A549 (cell line): ENCODE data around the gene COL24A1. TPM values are rescaled to one million over a fixed set of nuclear protein-coding genes. Genes with fewer than 3 reads are reported as not detected.
A peak's percentile ranks its signal among the peaks of the same experiment; 100 is the strongest.
"Not testable (repeated sequence)": the region's sequence is repeated elsewhere in the genome, so short reads cannot be mapped to it uniquely, and the experiment has no call there.

ENCODE experiments used
- ATAC-seq, 2 experiments: fragments of 200-7000 bp in 1 of 2; fragments of >200 bp in 1 of 2; cut with Nextera tagmentation in 1 of 2; cut with Tn5 transposase in 1 of 2; 3 replicates each; pipeline versions ENCODE4 v1.8.0 to v1.9.1; 2018 to 2020; ENCODE audit warnings: mild to moderate bottlenecking in 1 of 2, moderate library complexity in 1 of 2
- CTCF ChIA-PET: fragments of 300-600 bp; sonication (Branson Sonifier 250); formaldehyde crosslinking; extraction: SDS; loops from one replicate; lab custom pipeline; 2021; ENCODE audit warnings: antibody characterized with exemption, inconsistent platforms; lab: Yijun Ruan, JAX
- POLR2A ChIA-PET: fragments of 350-600 bp; formaldehyde crosslinking; extraction: SDS; loops from one replicate; lab custom pipeline; 2021; ENCODE audit warnings: antibody characterized with exemption, inconsistent platforms; lab: Yijun Ruan, JAX
- DNase-seq, 2 experiments: peaks; one replicate each; pipeline versions ENCODE4 v3.0.0 to v3.0.0-alpha.2; 2011 to 2016; ENCODE audit warnings: low read depth in 1 of 2, low spot score in 1 of 2
- FAIRE-seq: peaks from 2 replicates; lab custom pipeline; 2011; peaks lifted over from hg19 to GRCh38; lab: Jason Lieb, UNC
- H3K27ac ChIP-seq, 2 experiments: fragments of >200 bp; sonication (Bioruptor Twin); formaldehyde crosslinking; 3 replicates each; pipeline ENCODE4 v1.5.1; 2016 to 2017
- H3K4me1 ChIP-seq: fragments of >200 bp; sonication (Bioruptor Twin); formaldehyde crosslinking; 3 replicates; pipeline ENCODE4 v1.6.1; 2016
- H3K4me2 ChIP-seq: fragments of >200 bp; sonication (Bioruptor Twin); formaldehyde crosslinking; 3 replicates; pipeline ENCODE4 v1.6.1; 2016
- H3K4me3 ChIP-seq: fragments of >200 bp; sonication (Bioruptor Twin); formaldehyde crosslinking; 3 replicates; pipeline ENCODE4 v1.5.1; 2016
- H3K9me3 ChIP-seq: fragments of >200 bp; sonication (Bioruptor Twin); formaldehyde crosslinking; 3 replicates; pipeline ENCODE4 v1.6.1; 2016
- BHLHE40 ChIP-seq: IDR thresholded peaks from 2 replicates; pipeline ENCODE4 v1.6.1; 2012; ENCODE audit warnings: low read depth, low read length, inconsistent platforms
- CBX8 ChIP-seq: fragments of 200-600 bp; sonication (generic); IDR thresholded peaks from 2 replicates; pipeline ENCODE4 v1.6.1; 2016
- CEBPB ChIP-seq, 2 experiments: fragments of >200 bp in 1 of 2; sonication (Bioruptor Twin) in 1 of 2; formaldehyde crosslinking in 1 of 2; IDR thresholded peaks; 2 replicates each; pipeline ENCODE4 v1.6.1; 2012 to 2016
- CHD2 ChIP-seq: fragments of 150-350 bp; IDR thresholded peaks from 2 replicates; pipeline ENCODE4 v1.6.1; 2014; ENCODE audit warnings: low read length; ENCODE audit not compliant: partially characterized antibody
- CHD4 ChIP-seq: fragments of 200-600 bp; sonication (generic); IDR thresholded peaks from 2 replicates; pipeline ENCODE4 v1.6.1; 2016; ENCODE audit warnings: antibody characterized with exemption, mild to moderate bottlenecking, borderline replicate concordance
- FOSB ChIP-seq: fragments of 250-450 bp; sonication (Bioruptor Pico); IDR thresholded peaks from 2 replicates; pipeline ENCODE4 v1.5.0; 2020; ENCODE audit warnings: mild to moderate bottlenecking, moderate library complexity
- GATA3 ChIP-seq: IDR thresholded peaks from 2 replicates; pipeline ENCODE4 v1.6.1; 2012; ENCODE audit warnings: borderline replicate concordance
- HOXA7 ChIP-seq: fragments of 250-450 bp; sonication (Bioruptor Pico); IDR thresholded peaks from 2 replicates; pipeline ENCODE4 v1.5.0; 2020; ENCODE audit warnings: mild to moderate bottlenecking, moderate library complexity
- HOXB5 ChIP-seq: fragments of 250-450 bp; sonication (Bioruptor Pico); IDR thresholded peaks from 2 replicates; pipeline ENCODE4 v1.5.0; 2020; ENCODE audit warnings: mild to moderate bottlenecking, moderate library complexity
- JUN ChIP-seq, 2 experiments: fragments of >200 bp; sonication (Bioruptor Twin); formaldehyde crosslinking; IDR thresholded peaks; 2 replicates in 1 of 2; 3 replicates in 1 of 2; pipeline ENCODE4 v1.6.1; 2016 to 2017
- MAFK ChIP-seq: fragments of 450-650 bp; IDR thresholded peaks from 2 replicates; pipeline ENCODE4 v1.6.1; 2014; ENCODE audit not compliant: partially characterized antibody
- NFE2L2 ChIP-seq: fragments of 150-350 bp; conservative IDR thresholded peaks from 2 replicates; pipeline ENCODE4 v1.6.1; 2014; ENCODE audit warnings: low read length
- PHF8 ChIP-seq: fragments of 200-600 bp; sonication (generic); IDR thresholded peaks from 2 replicates; pipeline ENCODE4 v1.6.1; 2016; ENCODE audit warnings: low read depth, mild to moderate bottlenecking, antibody characterized with exemption, moderate library complexity, borderline replicate concordance
- POLR2A ChIP-seq: IDR thresholded peaks from 2 replicates; pipeline ENCODE4 v1.6.1; 2012; ENCODE audit warnings: mild to moderate bottlenecking, low read length
- POLR2AphosphoS2 ChIP-seq: conservative IDR thresholded peaks from 2 replicates; pipeline ENCODE4 v1.6.1; 2012; ENCODE audit warnings: low read length, improper control_type of control experiment, inconsistent platforms
- RARB ChIP-seq: fragments of 250-450 bp; sonication (Bioruptor Pico); IDR thresholded peaks from 2 replicates; pipeline ENCODE4 v1.8.0; 2021; ENCODE audit warnings: mild to moderate bottlenecking, moderate library complexity
- RNF2 ChIP-seq: fragments of 200-600 bp; sonication (generic); IDR thresholded peaks from 2 replicates; pipeline ENCODE4 v1.6.1; 2016; ENCODE audit warnings: low read depth, mild to moderate bottlenecking, antibody characterized with exemption, moderate library complexity, borderline replicate concordance
- TFCP2L1 ChIP-seq: fragments of 250-450 bp; sonication (Bioruptor Pico); IDR thresholded peaks from 2 replicates; pipeline ENCODE4 v1.5.0; 2021; ENCODE audit warnings: mild to moderate bottlenecking
- WGBS: methylation state at CpG from one replicate; pipeline ENCODE4 v1.1.6; 2017; ENCODE audit errors: missing lambda C conversion rate; 5-methylcytosine and 5-hydroxymethylcytosine counted together
- polyA plus RNA-seq, 4 experiments: library from polyadenylated mRNA; depleted of rRNA in 3 of 4; stranded (reverse); fragments of >200 nt; fragmentation: RNase III in 1 of 4; extraction: RNeasy Plus Mini Kit Qiagen cat#74134 plus additional on column Dnase treatment in 1 of 4; gene quantifications; 2 replicates in 3 of 4; 3 replicates in 1 of 4; pipeline ENCODE4 v1.2.3, GENCODE V29; 2011 to 2017
- TF ChIP-seq, protein P1 (sequence below): IDR thresholded peaks from 2 replicates; pipeline ENCODE4 v1.6.1; 2012
- TF ChIP-seq, protein P2 (sequence below): fragments of >200 bp; sonication (Bioruptor Twin); formaldehyde crosslinking; IDR thresholded peaks from 2 replicates; pipeline ENCODE4 v1.6.1; 2016
- TF ChIP-seq, protein P3 (sequence below): fragments of 200-600 bp; sonication (generic); IDR thresholded peaks from 2 replicates; pipeline ENCODE4 v1.6.1; 2016; ENCODE audit warnings: antibody characterized with exemption, mild to moderate bottlenecking, moderate library complexity
- TF ChIP-seq, protein P4 (sequence below): fragments of 450-650 bp; IDR thresholded peaks from 2 replicates; pipeline ENCODE4 v1.6.1; 2014; ENCODE audit warnings: antibody characterized with exemption
- TF ChIP-seq, protein P5 (sequence below): fragments of 250-450 bp; sonication (Bioruptor Pico); IDR thresholded peaks from 2 replicates; pipeline ENCODE4 v1.5.0; 2020; ENCODE audit warnings: low read depth, mild to moderate bottlenecking, moderate library complexity
- TF ChIP-seq, protein P6 (sequence below): fragments of >200 bp; sonication (Bioruptor Twin); formaldehyde crosslinking; IDR thresholded peaks from 3 replicates; pipeline ENCODE4 v1.6.1; 2016

The COL24A1 gene
- polyA plus RNA-seq, 2 of the 4 experiments (the other 2 are of a cell fraction) = 0.03 to 0.13 TPM

DNA sequence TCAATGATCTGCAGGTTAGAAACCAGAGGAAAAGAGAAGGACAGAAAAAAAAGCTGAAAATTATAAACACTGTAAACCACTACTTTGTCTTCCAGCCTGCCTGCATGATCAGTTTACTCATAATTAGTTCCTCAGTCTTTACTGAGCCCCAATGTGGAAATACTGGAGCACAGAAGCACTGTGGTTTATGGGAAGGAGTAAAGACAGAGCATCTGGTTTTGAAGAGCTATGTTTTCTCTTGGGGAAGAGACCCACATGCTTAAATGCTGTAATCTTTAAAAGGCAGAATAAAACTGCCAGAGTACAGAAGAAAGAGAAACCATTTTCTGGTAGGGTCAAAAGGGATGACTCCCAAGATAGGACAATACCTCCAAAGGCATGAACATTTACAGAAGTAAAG is 289.4 kb downstream of the COL24A1 start:
- no peak overlapping the region for H3K27ac ChIP-seq
- no peak for ATAC-seq
- no peak overlapping the region for H3K4me3 ChIP-seq
- FAIRE-seq = no peak
- H3K4me2 ChIP-seq = no peak overlapping the region
- H3K9me3 ChIP-seq = no peaks in the 10 kb centered on the region
- ChIA-PET POLR2A (no interaction called here), CTCF (no interaction called here)
- TF ChIP-seq, protein P1, sequence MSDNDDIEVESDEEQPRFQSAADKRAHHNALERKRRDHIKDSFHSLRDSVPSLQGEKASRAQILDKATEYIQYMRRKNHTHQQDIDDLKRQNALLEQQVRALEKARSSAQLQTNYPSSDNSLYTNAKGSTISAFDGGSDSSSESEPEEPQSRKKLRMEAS = no peak
- no peak for TF ChIP-seq POLR2A
- no peak for TF ChIP-seq MAFK
- no peak for TF ChIP-seq HOXA7
- TF ChIP-seq, protein P2, sequence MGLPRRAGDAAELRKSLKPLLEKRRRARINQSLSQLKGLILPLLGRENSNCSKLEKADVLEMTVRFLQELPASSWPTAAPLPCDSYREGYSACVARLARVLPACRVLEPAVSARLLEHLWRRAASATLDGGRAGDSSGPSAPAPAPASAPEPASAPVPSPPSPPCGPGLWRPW = no peak
- TF ChIP-seq, protein P3, sequence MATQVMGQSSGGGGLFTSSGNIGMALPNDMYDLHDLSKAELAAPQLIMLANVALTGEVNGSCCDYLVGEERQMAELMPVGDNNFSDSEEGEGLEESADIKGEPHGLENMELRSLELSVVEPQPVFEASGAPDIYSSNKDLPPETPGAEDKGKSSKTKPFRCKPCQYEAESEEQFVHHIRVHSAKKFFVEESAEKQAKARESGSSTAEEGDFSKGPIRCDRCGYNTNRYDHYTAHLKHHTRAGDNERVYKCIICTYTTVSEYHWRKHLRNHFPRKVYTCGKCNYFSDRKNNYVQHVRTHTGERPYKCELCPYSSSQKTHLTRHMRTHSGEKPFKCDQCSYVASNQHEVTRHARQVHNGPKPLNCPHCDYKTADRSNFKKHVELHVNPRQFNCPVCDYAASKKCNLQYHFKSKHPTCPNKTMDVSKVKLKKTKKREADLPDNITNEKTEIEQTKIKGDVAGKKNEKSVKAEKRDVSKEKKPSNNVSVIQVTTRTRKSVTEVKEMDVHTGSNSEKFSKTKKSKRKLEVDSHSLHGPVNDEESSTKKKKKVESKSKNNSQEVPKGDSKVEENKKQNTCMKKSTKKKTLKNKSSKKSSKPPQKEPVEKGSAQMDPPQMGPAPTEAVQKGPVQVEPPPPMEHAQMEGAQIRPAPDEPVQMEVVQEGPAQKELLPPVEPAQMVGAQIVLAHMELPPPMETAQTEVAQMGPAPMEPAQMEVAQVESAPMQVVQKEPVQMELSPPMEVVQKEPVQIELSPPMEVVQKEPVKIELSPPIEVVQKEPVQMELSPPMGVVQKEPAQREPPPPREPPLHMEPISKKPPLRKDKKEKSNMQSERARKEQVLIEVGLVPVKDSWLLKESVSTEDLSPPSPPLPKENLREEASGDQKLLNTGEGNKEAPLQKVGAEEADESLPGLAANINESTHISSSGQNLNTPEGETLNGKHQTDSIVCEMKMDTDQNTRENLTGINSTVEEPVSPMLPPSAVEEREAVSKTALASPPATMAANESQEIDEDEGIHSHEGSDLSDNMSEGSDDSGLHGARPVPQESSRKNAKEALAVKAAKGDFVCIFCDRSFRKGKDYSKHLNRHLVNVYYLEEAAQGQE = no peak
- no peak for TF ChIP-seq HOXB5
- TF ChIP-seq PHF8 = no peak
- TF ChIP-seq NFE2L2 = no peak
- no peak for DNase-seq
- 0 out of 3 replicates have a peak, but pooled peaks cover 2% of the 10 kb centered on the region for H3K4me1 ChIP-seq

DNA sequence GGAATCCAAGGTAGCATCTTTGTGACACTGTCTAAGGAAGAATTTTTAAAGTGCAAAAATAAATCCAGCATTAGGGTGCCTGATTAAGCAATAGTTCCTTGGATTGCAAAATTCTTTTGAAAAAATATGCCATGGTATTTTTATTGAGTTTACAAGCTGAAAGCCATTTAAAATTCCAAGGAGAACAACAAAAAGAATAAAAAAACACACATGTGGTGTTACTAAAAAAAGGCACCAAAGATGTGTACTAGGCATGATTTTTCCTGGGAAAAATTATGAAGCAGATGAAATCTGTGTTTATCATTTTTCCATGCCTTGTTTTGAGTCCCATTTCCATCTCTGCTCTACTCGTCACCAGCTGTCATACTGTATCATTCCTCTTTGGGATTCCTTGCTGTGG is 291.4 kb downstream of the COL24A1 start:
- DNase-seq (no peak), ATAC-seq (no peak), FAIRE-seq (no peak)
- no peaks in the 10 kb centered on the region for H3K9me3 ChIP-seq
- no peak overlapping the region for H3K4me2 ChIP-seq
- H3K27ac ChIP-seq = no peak overlapping the region
- H3K4me1 ChIP-seq = 0 out of 3 replicates have a peak, but pooled peaks cover 2% of the 10 kb centered on the region
- CTCF ChIA-PET = no interaction called here
- TF ChIP-seq, protein P1 = no peak
- TF ChIP-seq CEBPB (IDR thresholded peaks at IDR 0.05) = peak; percentile 35 to 75; a peak in 2 of 4 replicates
- POLR2A ChIA-PET = no interaction called here
- 79% methylated on average over 1 of the region's 1 CpG for WGBS
- no peak overlapping the region for H3K4me3 ChIP-seq

DNA sequence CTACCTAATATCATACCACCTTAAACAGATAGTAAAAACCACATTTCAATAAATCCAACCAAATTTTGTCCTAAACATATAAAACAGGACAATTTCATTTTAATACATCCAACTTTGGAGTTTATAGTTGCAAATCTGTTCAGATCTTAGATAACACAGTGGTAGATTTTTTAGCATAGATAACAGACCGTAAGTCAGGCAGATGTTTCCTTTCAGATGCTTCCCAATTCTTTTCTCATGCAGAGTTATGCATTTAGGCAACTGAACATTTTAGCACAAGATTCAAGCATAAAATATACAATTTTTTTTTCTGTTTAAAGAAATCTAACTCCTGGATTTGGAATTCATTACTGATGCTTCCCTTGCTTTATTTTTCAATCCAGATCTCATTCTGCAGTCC is 291.8 kb downstream of the COL24A1 start:
- no peak for TF ChIP-seq RNF2
- TF ChIP-seq CBX8 = no peak
- TF ChIP-seq CHD2 = no peak
- TF ChIP-seq HOXA7 = no peak
- TF ChIP-seq POLR2AphosphoS2 = no peak
- TF ChIP-seq CEBPB (IDR thresholded peaks at IDR 0.05) = no peak
- no peak for TF ChIP-seq CHD4
- TF ChIP-seq BHLHE40 = no peak
- TF ChIP-seq, protein P4, sequence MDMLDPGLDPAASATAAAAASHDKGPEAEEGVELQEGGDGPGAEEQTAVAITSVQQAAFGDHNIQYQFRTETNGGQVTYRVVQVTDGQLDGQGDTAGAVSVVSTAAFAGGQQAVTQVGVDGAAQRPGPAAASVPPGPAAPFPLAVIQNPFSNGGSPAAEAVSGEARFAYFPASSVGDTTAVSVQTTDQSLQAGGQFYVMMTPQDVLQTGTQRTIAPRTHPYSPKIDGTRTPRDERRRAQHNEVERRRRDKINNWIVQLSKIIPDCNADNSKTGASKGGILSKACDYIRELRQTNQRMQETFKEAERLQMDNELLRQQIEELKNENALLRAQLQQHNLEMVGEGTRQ = no peak
- no peak for TF ChIP-seq TFCP2L1 (CRISPR knock-in tag)
- no peak for TF ChIP-seq FOSB
- no peak for TF ChIP-seq GATA3
- TF ChIP-seq, protein P5, sequence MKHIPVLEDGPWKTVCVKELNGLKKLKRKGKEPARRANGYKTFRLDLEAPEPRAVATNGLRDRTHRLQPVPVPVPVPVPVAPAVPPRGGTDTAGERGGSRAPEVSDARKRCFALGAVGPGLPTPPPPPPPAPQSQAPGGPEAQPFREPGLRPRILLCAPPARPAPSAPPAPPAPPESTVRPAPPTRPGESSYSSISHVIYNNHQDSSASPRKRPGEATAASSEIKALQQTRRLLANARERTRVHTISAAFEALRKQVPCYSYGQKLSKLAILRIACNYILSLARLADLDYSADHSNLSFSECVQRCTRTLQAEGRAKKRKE (CRISPR knock-in tag) = no peak
- no peak for TF ChIP-seq HOXB5
- TF ChIP-seq, protein P6, sequence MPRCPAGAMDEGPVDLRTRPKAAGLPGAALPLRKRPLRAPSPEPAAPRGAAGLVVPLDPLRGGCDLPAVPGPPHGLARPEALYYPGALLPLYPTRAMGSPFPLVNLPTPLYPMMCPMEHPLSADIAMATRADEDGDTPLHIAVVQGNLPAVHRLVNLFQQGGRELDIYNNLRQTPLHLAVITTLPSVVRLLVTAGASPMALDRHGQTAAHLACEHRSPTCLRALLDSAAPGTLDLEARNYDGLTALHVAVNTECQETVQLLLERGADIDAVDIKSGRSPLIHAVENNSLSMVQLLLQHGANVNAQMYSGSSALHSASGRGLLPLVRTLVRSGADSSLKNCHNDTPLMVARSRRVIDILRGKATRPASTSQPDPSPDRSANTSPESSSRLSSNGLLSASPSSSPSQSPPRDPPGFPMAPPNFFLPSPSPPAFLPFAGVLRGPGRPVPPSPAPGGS = no peak
- TF ChIP-seq RARB (CRISPR knock-in tag) = no peak
- TF ChIP-seq JUN (IDR thresholded peaks at IDR 0.05) = no peak
- H3K27ac ChIP-seq = no peak overlapping the region
- 0 out of 3 replicates have a peak, but pooled peaks cover 2% of the 10 kb centered on the region for H3K4me1 ChIP-seq
- ChIA-PET CTCF (no interaction called here), POLR2A (no interaction called here)
- no peak overlapping the region for H3K4me2 ChIP-seq
- DNase-seq = no peak
- no peak for ATAC-seq
- FAIRE-seq = no peak
- whole genome bisulfite sequencing = 86% methylated on average over 1 of the region's 1 CpG
- H3K4me3 ChIP-seq = no peak overlapping the region
- H3K9me3 ChIP-seq = no peaks in the 10 kb centered on the region

DNA sequence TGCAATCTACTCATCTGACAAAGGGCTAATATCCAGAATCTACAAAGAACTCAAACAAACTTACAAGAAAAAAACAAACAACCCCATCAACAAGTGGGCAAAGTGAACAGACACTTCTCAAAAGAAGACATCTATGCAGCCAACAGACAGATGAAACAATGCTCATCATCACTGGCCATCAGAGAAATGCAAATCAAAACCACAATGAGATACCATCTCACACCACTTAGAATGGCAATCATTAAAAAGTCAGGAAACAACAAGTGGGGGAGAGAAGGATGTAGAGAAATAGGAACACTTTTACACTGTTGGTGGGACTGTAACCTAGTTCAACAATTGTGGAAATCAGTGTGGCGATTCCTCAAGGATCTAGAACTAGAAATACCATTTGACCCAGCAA is 292.9 kb downstream of the COL24A1 start:
- FAIRE-seq, H3K4me2 ChIP-seq, DNase-seq, H3K4me1 ChIP-seq, H3K9me3 ChIP-seq, CTCF ChIA-PET, POLR2A ChIA-PET, H3K4me3 ChIP-seq, H3K27ac ChIP-seq, ATAC-seq: not testable (repeated sequence)
- WGBS = 67% methylated on average over 1 of the region's 1 CpG
